Heart left ventricle (tissue), 16 donors: Measurements from ENCODE around the gene SERPING1. TPM values are rescaled to one million over a fixed set of nuclear protein-coding genes. Genes with fewer than 3 reads are reported as not detected.

Experiments used
- ATAC-seq, 4 donors: fragments of 200-7000 bp; cut with Tn5 transposase; one replicate each; pipeline ENCODE4 v1.9.1; 2020 to 2022; ENCODE audit warnings: moderate library complexity in 4 of 4, mild to moderate bottlenecking in 3 of 4, moderate number of reproducible peaks in 1 of 4
- DNase-seq, 5 donors: peaks; one replicate each; pipeline ENCODE4 v3.0.0-alpha.2; 2020
- H3K27ac ChIP-seq, 12 donors: fragments of 200-600 bp; sonication (generic) in 4 of 12; one replicate each; pipeline versions ENCODE4 v1.5.0 to v1.8.0; 2016 to 2022; ENCODE audit warnings: mild to moderate bottlenecking in 2 of 12
- H3K27me3 ChIP-seq, 9 donors: fragments of 200-600 bp; sonication (generic) in 2 of 9; one replicate each; pipeline versions ENCODE4 v1.5.1 to v1.8.0; 2016 to 2022; ENCODE audit warnings: mild to moderate bottlenecking in 3 of 9
- H3K36me3 ChIP-seq, 9 donors: fragments of 200-600 bp; sonication (generic) in 2 of 9; one replicate each; pipeline versions ENCODE4 v1.5.0 to v1.8.0; 2018 to 2022; ENCODE audit warnings: mild to moderate bottlenecking in 2 of 9
- H3K4me1 ChIP-seq, 12 donors: fragments of 200-600 bp; sonication (generic) in 4 of 12; one replicate each; pipeline versions ENCODE4 v1.5.0 to v1.8.0; 2016 to 2022; ENCODE audit warnings: mild to moderate bottlenecking in 3 of 12
- H3K4me3 ChIP-seq, 12 donors: fragments of 200-600 bp; sonication (generic) in 4 of 12; one replicate each; pipeline versions ENCODE4 v1.5.0 to v1.8.0; 2017 to 2022; ENCODE audit warnings: mild to moderate bottlenecking in 9 of 12, moderate library complexity in 4 of 12
- H3K9me3 ChIP-seq, 12 donors: fragments of 200-600 bp; sonication (generic) in 4 of 12; one replicate each; pipeline versions ENCODE4 v1.5.0 to v1.8.0; 2016 to 2022; ENCODE audit warnings: mild to moderate bottlenecking in 1 of 12
- CTCF ChIP-seq, 12 donors: fragments of 200-600 bp; sonication (generic) in 4 of 12; IDR thresholded peaks; one replicate each; pipeline versions ENCODE4 v1.5.0 to v1.8.0; 2018 to 2022; ENCODE audit warnings: antibody characterized with exemption in 12 of 12, mild to moderate bottlenecking in 5 of 12
- POLR2A ChIP-seq, 2 donors: fragments of 450-650 bp; IDR thresholded peaks; one replicate each; pipeline ENCODE4 v1.6.1; 2017; ENCODE audit warnings: antibody characterized with exemption in 2 of 2, mild to moderate bottlenecking in 2 of 2, moderate library complexity in 2 of 2
- WGBS, 4 donors: extraction: QIAGEN DNeasy Blood & Tissue Kit in 2 of 4; methylation state at CpG; one replicate each; pipeline versions ENCODE4 v1.1.5 to v1.1.7; 2013 to 2018; 5-methylcytosine and 5-hydroxymethylcytosine counted together
- intact Hi-C, 10 donors: fragments of 100-400 bp; cut with DNase I; formaldehyde crosslinking; loops; one replicate each; pipeline versions ENCODE4 v1.11.1 to v1.14.2; 2022
- polyA plus RNA-seq, 2 donors: library from polyadenylated mRNA; stranded (reverse); fragments of 200-250 nt; gene quantifications; one replicate each; pipeline ENCODE4 v1.2.3, GENCODE V29; 2013
- total RNA-seq, 9 donors: library from RNA; depleted of rRNA in 2 of 9; stranded (reverse); fragments of >200 nt in 2 of 9; fragmentation: NEBNext Ultra II Directional in 3 of 9; extraction: Animal tissue kit (Norgen Biotek cat#: 25700) in 3 of 9; gene quantifications; one replicate each; pipeline versions ENCODE4 v1.1.0 to v1.2.4, GENCODE V29; 2016 to 2023
- donor health status: ischemic (EF 13 %, LVEDD 7.1; RV severe dilation, severe dysfunction).
- donor health status: healthy with polysubstance abuse.
- donor health status: DM: no; HTN: yes; CAD: no.
- donor health status: DM: no; HTN: no; CAD: no.
- donor health status: ischemic (EF 25% LVEDD 6.9; RV normal size, moderate dysfunction).
- donor health status: ischemic (EF 25% LVEDD 5.7; RV mildly dilated, moderate dysfunction).
- donor health status: healthy.
- donor health status: DM: yes; HTN: yes; CAD: no.
- donor health status: ischemic (EF 35%, LVEDD 5.7; RV mildly dilated, moderate dysfunction).
- donor health status: nonischemic (EF 11% LVEDD 7.7; RV severe dilation, severe dysfunction).
- donor health status: DM: yes; HTN: yes; CAD: no.
- donor health status: PGD.
- donor health status: ischemic (EF 29% LVEDD 5.4; RV normal size, mild dysfunction).
- donor health status: nonischemic (EF 23%, LVEDD 6.1; RV moderate dilation, normal function).

SERPING1 gene
- total and polyA plus RNA-seq, 11 donors: 55.5 to 344 (median 87.0) TPM

- peaks cover 0 to 10% (median 0%) of the 10 kb centered on the region in 12 donors for H3K4me1 ChIP-seq
- no peak for DNase-seq
- no peak for ATAC-seq
- intact Hi-C loops: no loop called here
- TF ChIP-seq POLR2A (IDR thresholded peaks at IDR 0.05): no peak
- TF ChIP-seq CTCF (IDR thresholded peaks at IDR 0.05): no peak
- no peak overlapping the region for H3K4me3 ChIP-seq
- H3K27ac ChIP-seq: no peak overlapping the region
- H3K36me3 ChIP-seq: peaks cover 0 to 66% (median 53%) of the 10 kb centered on the region in 9 donors
- WGBS, 4 donors: 60 to 62% (median 61%) methylated on average over 8 of the region's 8 CpGs
- H3K27me3 ChIP-seq: no peaks in the 10 kb centered on the region
- H3K9me3 ChIP-seq: no peaks in the 10 kb centered on the region
These were observed 7.0 kb downstream of the SERPING1 start for GRCh38 chr11:57604296-57605027.

GRCh38 chr11:57605028-57605420 lies 7.5 kb downstream of the SERPING1 start:
- peaks cover 0 to 71% (median 57%) of the 10 kb centered on the region in 9 donors for H3K36me3 ChIP-seq
- ATAC-seq: no peak
- WGBS, 4 donors: 90 to 95% (median 92%) methylated on average over 5 of the region's 5 CpGs

GRCh38 chr11:57610170-57610569 lies 12.7 kb downstream of the SERPING1 start:
- Histone ChIP-seq H3K36me3 (peaks cover 0 to 100% (median 90%) of the 10 kb centered on the region in 9 donors), H3K4me3 (no peak overlapping the region), H3K9me3 (no peaks in the 10 kb centered on the region), H3K27me3 (no peaks in the 10 kb centered on the region), H3K4me1 (no peaks in the 10 kb centered on the region), H3K27ac (no peak overlapping the region)
- intact Hi-C loops: no loop called here
- ATAC-seq (no peak), DNase-seq (no peak)
- WGBS, 4 donors: 92 to 94% (median 94%) methylated on average over 4 of the region's 4 CpGs
- TF ChIP-seq CTCF (IDR thresholded peaks at IDR 0.05) (no peak), POLR2A (IDR thresholded peaks at IDR 0.05) (no peak)

More at GRCh38 chr11:57605028-57605420, 7.5 kb downstream of the SERPING1 start:
- Histone ChIP-seq H3K27me3 (no peaks in the 10 kb centered on the region), H3K4me3 (no peak overlapping the region), H3K9me3 (no peaks in the 10 kb centered on the region), H3K27ac (no peak overlapping the region), H3K4me1 (peaks cover 0 to 9% (median 0%) of the 10 kb centered on the region in 12 donors)
- intact Hi-C loops: no loop called here
- no peak for DNase-seq
- no peak for TF ChIP-seq CTCF (IDR thresholded peaks at IDR 0.05)

- Histone ChIP-seq H3K36me3 (peaks cover 0 to 76% (median 60%) of the 10 kb centered on the region in 9 donors), H3K9me3 (peaks cover 0 to 3% (median under 1%) of the 10 kb centered on the region in 12 donors), H3K4me1 (no peaks in the 10 kb centered on the region), H3K27me3 (no peaks in the 10 kb centered on the region), H3K27ac (no peak overlapping the region), H3K4me3 (no peak overlapping the region)
- DNase-seq (no peak), ATAC-seq (no peak)
- WGBS, 4 donors: 77 to 84% (median 82%) methylated on average over 10 of the region's 10 CpGs
- TF ChIP-seq CTCF (IDR thresholded peaks at IDR 0.05) (no peak), POLR2A (IDR thresholded peaks at IDR 0.05) (no peak)
- intact Hi-C loops: no loop called here
These were observed 16.8 kb downstream of the SERPING1 start for GRCh38 chr11:57614234-57614772.
